ENCODE measurements around the gene SLC44A4.
A peak's percentile ranks its signal among the peaks of the same experiment; 100 is the strongest.
"Not testable (repeated sequence)": the region's sequence is repeated elsewhere in the genome, so short reads cannot be mapped to it uniquely, and the experiment has no call there.

SLC44A4 gene

GRCh38 chr6:31829633-31830283 is 49.0 kb downstream of the SLC44A4 start:
- no peak for DNase-seq (ENCODE audit: low read depth in 3 of 3)

DNA sequence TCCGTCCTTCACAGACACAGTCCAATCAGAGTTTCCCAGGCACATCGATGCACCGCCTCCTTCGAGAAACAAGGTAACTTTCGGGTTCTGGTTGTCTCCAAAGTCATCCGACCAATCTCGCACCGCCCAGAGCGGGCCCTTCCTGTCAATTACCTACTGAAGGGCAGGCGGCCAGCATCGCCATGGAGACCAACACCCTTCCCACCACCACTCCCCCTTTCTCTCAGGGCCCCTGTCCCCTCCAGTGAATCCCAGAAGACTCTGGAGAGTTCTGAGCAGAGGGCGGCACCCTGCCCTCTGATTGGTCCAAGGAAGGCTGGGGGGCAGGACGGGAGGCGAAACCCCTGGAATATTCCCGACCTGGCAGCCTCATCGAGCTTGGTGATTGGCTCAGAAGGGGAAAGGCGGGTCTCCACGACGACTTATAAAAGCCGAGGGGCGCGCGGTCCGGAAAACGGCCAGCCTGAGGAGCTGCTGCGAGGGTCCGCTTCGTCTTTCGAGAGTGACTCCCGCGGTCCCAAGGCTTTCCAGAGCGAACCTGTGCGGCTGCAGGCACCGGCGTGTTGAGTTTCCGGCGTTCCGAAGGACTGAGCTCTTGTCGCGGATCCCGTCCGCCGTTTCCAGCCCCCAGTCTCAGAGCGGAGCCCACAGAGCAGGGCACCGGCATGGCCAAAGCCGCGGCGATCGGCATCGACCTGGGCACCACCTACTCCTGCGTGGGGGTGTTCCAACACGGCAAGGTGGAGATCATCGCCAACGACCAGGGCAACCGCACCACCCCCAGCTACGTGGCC is 51.3 kb downstream of the SLC44A4 start, which contains the start of gene HSPA1B:
Gene HSPA1B, plus strand, starts transcription at position 453 of the 794 bp plus-strand sequence. Its CDS starts 213 bp downstream, at position 666.
- DNase-seq (ENCODE audit: low read depth in 3 of 3): peak; percentile 87 to 95 (median 87)

DNA sequence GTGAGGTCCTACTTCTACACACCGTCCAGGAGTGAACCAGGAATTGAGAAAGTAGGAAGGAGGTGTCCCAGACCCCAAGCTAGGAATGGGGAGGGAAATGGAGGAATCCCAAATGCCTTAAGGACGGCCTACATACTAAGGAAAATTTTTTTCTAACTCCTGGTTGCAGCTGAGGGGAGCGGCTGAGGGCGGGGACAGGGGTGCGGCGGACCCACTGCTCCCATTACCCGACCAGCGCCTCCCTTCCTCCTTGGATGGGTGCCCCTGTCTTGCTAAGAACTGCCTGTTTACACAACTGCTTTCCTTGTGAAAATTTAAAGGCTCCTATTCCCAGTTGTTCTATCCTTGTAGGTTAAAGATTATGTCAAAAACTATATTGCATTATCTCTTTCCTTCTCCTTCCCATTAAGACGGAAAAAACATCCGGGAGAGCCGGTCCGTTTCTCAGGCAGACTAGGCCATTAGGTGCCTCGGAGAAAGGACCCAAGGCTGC is 52.0 kb downstream of the SLC44A4 start:
- peak in 1 of 3 donors; percentile 29 for DNase-seq (ENCODE audit: low read depth in 3 of 3)

GRCh38 chr6:31825553-31825952 is 53.2 kb downstream of the SLC44A4 start:
- no peak for DNase-seq (ENCODE audit: low read depth in 3 of 3)

DNA sequence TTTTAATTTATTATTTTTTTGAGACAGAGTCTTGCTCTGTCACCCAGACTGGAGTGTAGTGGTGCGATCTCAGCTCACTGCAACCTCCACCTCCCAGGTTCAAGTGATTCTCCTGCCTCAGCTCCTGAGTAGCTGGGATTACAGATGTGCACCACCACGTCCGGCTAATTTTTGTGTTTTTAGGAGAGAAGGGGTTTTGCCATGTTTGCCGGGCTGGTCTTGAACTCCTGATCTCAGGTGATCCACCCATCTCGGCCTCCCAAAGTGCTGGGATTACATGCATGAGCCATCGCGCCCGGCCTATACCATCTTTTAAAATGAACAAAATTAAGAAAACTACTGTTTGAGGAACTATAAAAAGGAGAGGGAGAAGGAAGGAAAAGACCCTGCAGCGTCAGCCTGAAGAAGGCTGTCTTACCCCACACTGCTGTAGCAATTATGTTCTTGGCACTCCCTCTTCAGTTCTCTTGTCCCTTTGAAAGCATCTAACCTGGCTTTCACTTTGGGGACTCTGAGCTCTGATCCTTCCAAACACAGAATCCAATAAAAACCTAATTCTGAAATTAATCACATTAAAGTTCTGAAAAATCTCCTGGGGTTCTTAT is 55.1 kb downstream of the SLC44A4 start:
- DNase-seq (ENCODE audit: low read depth in 3 of 3): not testable (repeated sequence)

DNA sequence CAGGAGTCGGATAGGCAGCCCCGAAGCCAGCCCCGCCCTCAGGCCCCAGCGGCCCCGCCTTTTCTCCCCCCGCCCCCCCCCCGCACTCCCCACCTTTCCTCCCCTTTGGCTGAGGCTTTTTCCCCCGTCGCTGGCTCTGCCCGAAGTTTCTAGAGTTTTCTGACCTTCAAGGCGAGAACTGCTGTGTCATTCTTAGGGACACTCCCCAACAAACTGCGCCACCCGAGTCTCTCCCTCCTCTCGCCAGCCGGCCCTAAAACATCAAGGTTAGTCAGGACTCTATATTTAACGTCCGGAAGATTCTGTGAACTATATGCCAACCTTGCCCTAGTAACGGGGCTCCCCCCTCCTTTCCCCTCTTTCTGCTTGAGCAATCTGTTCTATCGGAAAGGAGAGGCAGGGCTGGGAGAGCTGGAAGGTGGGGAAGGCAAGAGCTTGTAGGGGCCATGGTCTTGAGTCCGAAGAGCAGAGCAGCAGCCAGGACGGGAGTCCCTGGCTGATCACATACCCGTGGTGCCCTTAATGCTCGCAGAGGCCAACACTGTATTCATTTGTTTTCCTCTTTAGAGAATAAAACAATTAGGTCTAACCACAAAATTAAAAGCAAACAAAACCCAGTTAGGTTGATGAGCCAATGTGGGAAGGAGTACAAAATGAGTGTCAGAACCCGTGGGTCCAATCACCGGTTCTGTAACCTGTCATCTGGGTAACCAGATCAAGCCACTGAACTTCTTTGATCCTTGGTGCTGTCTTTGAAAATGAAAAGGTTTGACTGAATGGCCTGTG is 56.6 kb downstream of the SLC44A4 start:
- peak; percentile 33 to 44 (median 36) for DNase-seq (ENCODE audit: low read depth in 3 of 3)

- peak; percentile 37 to 69 (median 58) for DNase-seq (ENCODE audit: low read depth in 3 of 3)
Measured at GRCh38 chr6:31821301-31822035, 57.3 kb downstream of the SLC44A4 start.

DNA sequence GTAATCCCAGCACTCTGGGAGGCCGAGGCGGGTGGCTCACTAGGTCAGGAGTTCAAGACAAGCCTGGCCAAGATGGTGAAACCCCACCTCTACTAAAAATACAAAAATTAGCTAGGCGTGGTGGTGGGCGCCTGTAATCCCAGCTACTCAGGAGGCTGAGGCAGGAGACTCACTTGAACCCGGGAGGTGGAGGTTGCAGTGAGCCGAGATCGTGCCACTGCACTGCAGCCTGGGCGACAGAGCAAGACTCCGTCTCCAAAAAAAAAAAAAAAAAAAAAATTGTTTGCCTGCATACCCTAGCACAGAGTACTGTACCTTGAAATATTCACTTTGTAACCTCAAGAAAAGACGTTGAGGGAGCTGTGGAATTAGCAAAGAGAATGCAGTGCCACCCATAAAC is 58.4 kb downstream of the SLC44A4 start:
- not testable (repeated sequence) for DNase-seq (ENCODE audit: low read depth in 3 of 3)

DNA sequence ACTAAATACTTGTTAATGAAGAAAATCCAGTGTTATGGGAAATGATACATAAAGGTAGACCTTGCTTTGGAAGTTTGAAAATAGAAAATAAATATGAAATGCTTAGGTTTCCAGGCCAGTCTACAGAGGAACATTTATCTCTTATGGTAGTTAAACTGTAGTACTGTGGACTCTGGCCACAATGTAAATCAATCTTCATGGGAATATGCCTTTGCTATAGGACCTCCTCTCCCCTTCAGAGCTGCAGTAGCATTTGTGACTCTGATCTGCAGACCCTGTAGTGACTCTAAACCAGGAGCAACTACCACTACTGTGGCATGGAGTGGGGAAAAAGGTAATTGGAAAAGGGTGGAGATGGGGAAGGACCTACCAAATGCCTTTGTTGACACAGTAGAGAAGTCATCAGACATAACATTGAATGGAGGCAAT is 58.9 kb downstream of the SLC44A4 start:
- DNase-seq (ENCODE audit: low read depth in 3 of 3): no peak

DNA sequence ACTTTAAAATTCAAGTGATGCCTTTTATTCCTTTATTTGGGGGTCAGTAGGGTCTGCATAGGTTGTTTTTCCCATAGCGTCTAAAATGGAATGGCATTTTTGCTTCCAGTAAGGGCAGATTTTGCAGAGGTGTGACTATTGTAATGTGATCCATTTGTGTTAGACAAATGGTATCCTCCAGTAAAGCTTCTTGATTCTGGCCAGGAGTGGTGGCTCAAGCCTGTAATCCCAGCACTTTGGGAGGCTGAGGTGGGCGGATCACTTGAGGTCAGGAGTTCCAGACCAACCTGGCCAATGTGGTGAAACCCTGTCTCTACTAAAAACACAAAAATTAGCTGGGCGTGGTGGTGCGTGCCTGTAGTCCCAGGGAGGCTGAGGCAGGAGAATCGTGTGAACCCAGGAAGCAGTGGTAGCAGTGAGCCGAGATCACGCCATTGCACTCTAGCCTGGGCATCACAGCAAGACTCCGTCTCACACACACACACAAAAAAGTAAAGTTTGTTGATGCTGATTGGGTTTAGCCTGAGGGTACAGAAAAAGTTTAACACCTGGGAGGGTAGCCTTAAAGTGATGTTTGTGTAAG is 60.8 kb downstream of the SLC44A4 start:
- not testable (repeated sequence) for DNase-seq (ENCODE audit: low read depth in 3 of 3)

- not testable (repeated sequence) for DNase-seq (ENCODE audit: low read depth in 3 of 3)
Measured at GRCh38 chr6:31817133-31817928, 61.5 kb downstream of the SLC44A4 start.

- peak in 1 of 3 donors; percentile 51 for DNase-seq (ENCODE audit: low read depth in 3 of 3)
Measured at GRCh38 chr6:31815025-31815838, 63.6 kb downstream of the SLC44A4 start, which contains the start of the genes HSPA1A and HSPA1L. HSPA1A (plus strand) TSS chr6:31815543; CDS start chr6:31815757, 214 bp downstream. HSPA1L (minus strand) TSS chr6:31815283; CDS start chr6:31811972, 3,311 bp downstream.

GRCh38 chr6:31814677-31815024 is 64.1 kb downstream of the SLC44A4 start:
- DNase-seq (ENCODE audit: low read depth in 3 of 3): peak in 1 of 3 donors; percentile 70

DNA sequence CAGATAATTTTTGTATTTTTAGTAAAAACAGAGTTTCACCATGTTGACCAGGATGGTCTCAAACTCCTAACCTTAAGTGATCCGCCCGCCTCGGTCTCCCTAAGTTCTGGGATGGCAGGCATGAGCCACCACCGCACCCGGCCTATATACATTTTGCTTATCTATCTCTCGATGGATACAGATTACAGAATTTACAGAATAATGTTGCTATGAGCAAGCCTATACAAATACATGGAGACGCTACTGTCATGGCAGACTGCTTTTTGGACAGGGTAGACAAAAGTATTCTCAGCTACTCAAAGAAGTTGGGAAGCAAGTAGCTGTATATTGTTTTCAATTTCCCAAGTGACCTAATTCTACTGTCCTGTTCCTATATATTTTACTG is 65.3 kb downstream of the SLC44A4 start:
- DNase-seq (ENCODE audit: low read depth in 3 of 3): no peak
